GM21515 (cell line): Measurements from ENCODE around the gene RGS7BP.

Experiments used
- ATAC-seq: cut with Tn5 transposase; IDR thresholded peaks from one replicate; pipeline ENCODE4 v1.9.1; 2021; ENCODE audit not compliant: unreplicated experiment

Gene RGS7BP

DNA sequence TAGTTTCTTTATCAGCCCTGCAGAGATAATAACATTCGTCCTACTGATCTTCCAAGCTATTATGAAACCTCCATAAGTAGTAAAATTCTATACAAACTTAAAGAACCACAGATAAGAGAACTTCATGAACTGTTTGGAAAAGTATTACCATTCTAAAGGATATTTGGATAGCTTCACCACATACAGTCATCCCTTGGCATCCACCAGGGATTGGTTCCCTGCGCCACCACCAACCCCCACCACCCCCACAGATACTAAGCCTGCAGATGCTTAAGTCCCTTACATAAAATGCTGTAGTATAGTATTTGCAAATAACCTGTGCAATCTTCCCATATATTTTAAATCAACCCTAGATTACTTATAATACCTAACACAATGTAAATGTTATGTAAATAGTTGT, 123.1 kb downstream of the RGS7BP start:
- no peak for ATAC-seq

DNA sequence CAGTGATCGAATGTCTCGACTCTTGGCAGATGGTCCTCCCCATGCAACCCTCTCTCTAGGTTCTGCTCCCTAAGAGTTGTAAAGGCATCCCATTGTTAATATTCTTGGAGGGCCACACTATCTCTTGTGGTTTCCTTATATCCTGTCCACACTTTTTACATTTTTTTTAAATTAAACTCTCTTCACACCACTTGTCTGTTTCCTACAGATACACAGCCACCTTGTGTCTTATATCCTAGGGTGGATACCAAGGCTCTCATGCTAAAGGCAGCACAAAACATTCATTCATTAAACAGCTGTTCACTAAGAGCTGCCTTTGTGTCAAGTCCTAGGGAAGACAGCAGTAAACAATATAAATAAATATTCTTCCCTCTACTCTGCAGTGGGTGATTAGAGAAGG, 124.0 kb downstream of the RGS7BP start:
- ATAC-seq: no peak

DNA sequence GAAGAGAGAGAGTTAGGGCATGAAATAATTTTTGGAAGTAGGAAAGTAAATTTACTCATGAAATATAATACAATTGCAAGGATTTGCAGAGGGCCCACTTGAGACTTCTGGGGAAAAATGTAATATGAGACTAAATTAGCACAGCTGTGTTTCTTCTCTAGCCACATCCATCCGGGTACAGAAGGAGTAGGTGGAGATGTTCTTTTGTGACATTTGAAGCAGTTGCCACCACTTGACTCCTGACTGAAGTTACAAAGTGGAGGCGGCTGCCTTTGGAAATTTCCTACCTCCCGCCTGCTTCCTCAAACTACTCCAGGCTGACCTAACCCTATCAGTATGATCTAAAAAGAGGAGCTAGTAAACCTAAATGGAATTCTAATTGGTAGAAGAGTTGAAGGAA, 126.4 kb downstream of the RGS7BP start:
- no peak for ATAC-seq

GRCh38 chr5:64634997-64635686, 129.3 kb downstream of the RGS7BP start:
- no peak for ATAC-seq

GRCh38 chr5:64637144-64637543, 131.3 kb downstream of the RGS7BP start:
- ATAC-seq: no peak

DNA sequence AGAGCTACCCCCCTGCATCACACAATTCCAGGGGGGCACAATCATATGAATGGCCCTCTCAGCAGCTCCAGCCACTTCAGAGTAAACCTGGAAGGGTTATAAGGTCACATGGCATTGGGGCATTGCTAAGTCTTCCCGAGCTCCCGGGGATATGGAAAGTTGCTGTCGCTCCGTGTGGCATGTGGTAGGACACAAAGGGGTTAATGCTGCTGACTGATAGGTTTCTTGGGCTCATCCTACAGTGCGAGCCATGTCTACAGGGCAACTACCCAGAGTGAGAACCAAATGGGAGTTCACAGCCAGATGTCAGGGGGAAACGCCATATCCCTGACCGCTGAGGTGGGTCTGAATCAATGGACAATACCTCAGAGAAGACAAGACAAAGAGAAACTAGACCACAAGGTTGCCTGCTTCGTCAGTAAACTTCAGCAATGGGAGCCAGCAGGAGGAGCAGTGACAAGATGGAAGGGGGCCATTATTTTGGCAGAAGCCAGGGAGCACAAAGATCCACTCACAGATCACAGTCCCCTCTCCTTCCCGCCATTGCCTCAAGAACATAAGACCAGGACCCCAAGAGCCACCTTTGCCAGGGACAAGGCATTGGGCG, 132.1 kb downstream of the RGS7BP start:
- no peak for ATAC-seq

GRCh38 chr5:64644831-64645230, 139.0 kb downstream of the RGS7BP start:
- ATAC-seq: no peak

- no peak for ATAC-seq
Measured at GRCh38 chr5:64646169-64646568, 140.4 kb downstream of the RGS7BP start.

DNA sequence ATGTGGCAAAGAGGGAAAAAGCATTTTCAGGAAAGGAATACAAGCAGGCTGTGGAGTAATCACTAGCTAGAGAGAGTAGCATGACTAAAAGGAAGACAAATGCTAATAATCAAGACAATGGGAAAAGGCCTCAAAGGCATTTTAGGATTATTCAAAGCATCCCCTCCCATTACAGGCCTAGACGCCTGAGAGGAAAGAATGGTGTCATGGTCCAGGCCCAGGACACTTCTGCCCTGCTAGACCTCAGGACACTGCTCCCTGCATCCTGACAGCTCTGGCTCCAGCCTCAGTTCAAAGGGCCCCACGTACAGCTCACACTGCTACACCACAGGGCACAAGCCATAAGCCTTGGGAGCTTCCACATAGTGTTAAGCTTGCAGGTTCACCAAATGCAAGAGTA, 143.7 kb downstream of the RGS7BP start:
- no peak for ATAC-seq

GRCh38 chr5:64653766-64654560, 148.1 kb downstream of the RGS7BP start:
- no peak for ATAC-seq

DNA sequence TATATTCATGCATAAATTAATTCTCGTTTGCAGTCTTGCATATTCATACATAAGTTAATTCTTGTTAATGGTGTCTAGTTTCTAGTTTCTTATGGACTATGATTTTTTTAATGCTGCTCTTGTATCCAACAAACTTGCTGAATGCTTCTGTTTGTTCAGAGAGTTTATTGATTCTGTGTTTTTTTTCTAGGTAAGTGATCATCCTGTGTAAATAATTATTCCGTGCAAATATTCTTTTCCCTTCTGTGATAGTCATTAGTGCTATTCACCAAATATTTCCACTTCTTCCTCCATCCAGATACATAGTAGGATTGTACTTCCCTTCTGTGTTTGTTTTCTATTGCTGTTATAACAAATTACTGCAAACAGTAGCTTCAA, 148.7 kb downstream of the RGS7BP start:
- no peak for ATAC-seq

DNA sequence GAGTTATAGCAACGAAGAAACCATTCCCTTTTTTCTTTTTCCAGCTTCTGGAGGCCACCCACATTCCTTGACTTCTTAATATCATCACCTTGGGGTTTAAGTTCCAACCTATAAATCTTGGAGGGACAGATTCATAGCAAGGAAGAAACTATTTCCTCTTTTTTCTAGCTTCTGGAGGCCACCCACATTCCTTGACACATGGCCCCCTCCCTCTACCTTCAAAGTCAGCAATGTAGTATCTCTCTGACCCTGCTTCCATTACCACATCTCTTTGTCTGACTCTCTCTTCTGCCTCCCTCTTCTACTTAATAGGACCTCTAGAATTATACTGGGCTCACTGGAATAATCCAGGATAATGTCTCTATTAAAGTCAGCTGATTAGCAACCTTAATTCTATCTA, 149.8 kb downstream of the RGS7BP start:
- ATAC-seq: no peak

- ATAC-seq: no peak
Measured at GRCh38 chr5:64659289-64659688, 153.5 kb downstream of the RGS7BP start.
